GM21381 (cell line): ENCODE data around the gene CEMIP.
"Not testable (repeated sequence)": the region's sequence is repeated elsewhere in the genome, so short reads cannot be mapped to it uniquely, and the experiment has no call there.

Source experiments
- ATAC-seq: cut with Tn5 transposase; IDR thresholded peaks from one replicate; pipeline ENCODE4 v1.9.1; 2021; ENCODE audit warnings: mild to moderate bottlenecking, moderate library complexity; ENCODE audit not compliant: unreplicated experiment

Gene CEMIP

GRCh38 chr15:80758130-80758745 lies 20.9 kb upstream of the CEMIP start:
- ATAC-seq, result no peak

- no peak for ATAC-seq
Measured at GRCh38 chr15:80760960-80761359, 18.2 kb upstream of the CEMIP start.

GRCh38 chr15:80761754-80762153 lies 17.4 kb upstream of the CEMIP start:
- ATAC-seq, result no peak

- ATAC-seq, result not testable (repeated sequence)
Measured at GRCh38 chr15:80763235-80763634, 15.9 kb upstream of the CEMIP start.

DNA sequence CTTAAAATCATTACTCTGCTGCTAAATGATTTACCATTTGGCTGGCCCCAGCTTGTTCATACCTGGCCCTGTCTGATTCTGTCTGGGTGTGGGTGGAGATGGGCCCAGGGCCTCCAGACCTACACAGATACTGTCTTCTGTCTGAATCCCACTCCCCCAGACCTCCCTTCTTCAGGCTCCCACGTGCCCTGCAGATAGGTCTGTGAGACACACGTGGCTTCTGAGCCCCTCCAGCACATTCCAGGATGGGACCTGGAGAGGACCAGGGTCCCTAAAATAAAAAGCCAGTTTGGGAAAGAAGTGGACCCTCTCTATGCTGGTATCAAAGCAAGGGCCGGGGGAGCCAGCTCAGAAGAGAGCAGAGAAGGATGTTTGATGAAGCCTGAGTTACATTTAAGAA lies 14.6 kb upstream of the CEMIP start:
- ATAC-seq, result no peak

DNA sequence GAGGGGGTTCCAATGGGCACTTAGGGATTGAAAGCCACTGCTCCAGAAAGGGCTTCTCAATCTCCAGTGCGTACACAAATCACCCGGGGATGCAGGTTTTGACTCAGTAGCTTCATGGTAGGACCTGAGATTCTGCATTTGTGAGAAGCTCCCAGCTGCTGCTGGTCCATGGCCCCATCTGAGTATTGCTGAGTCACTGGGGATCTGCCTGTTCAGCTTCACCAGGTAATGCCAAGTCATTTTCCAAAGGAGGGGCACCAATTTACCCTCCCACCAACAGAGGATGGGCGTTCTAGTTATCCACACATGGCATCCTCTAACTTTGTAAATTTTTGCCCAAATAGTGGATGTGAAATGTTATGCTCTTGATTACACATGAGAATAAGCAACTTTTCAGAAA lies 12.9 kb upstream of the CEMIP start:
- no peak for ATAC-seq

DNA sequence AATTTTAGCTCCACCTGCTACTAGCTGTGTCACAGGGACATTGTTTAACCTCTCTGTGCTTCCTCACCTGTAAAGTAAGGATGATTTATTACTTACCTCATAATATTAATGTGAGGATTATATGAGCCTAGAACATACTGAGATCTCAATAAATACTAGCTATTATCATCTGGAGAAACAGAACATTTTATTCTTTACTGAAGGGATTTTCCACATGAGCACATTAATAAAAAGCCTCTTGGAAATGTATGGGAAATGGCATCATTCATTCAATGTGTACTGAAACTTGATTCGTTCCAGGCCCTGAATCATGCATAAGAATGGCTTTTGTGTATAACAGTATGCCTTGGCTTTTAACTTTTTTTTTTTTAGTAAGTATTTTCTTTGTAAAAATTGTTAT lies 11.0 kb upstream of the CEMIP start:
- ATAC-seq, result no peak

DNA sequence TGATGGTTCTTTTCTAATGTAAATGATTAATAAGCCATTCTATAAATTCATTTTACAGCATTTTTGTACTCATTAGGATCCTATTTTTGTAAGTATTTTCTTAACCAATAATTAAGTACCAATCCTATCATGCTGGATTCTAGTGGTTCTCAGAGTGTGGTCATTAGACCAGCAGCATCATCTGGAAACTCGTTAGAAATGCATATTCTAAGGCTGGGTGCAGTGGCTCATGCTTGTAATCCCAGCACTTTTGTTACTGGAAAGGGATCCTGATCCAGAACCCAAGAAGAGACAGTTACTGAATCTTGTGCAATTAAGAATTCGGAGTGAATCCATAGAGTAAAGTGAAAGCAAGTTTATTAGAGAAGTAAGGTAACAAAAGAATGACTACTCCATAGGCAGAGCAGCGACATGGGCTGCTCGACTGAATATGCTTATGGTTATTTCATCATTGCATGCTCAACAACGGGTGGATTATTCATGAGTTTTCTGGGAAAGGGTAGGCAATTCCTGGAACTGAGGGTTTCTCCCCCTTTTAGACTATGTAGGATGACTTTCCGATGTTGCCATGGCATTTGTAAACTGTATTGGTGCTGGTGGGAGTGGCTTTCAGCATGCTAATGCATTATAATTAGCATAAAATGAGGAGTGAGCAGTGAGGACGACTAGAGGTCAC lies 9.9 kb upstream of the CEMIP start:
- no peak for ATAC-seq

DNA sequence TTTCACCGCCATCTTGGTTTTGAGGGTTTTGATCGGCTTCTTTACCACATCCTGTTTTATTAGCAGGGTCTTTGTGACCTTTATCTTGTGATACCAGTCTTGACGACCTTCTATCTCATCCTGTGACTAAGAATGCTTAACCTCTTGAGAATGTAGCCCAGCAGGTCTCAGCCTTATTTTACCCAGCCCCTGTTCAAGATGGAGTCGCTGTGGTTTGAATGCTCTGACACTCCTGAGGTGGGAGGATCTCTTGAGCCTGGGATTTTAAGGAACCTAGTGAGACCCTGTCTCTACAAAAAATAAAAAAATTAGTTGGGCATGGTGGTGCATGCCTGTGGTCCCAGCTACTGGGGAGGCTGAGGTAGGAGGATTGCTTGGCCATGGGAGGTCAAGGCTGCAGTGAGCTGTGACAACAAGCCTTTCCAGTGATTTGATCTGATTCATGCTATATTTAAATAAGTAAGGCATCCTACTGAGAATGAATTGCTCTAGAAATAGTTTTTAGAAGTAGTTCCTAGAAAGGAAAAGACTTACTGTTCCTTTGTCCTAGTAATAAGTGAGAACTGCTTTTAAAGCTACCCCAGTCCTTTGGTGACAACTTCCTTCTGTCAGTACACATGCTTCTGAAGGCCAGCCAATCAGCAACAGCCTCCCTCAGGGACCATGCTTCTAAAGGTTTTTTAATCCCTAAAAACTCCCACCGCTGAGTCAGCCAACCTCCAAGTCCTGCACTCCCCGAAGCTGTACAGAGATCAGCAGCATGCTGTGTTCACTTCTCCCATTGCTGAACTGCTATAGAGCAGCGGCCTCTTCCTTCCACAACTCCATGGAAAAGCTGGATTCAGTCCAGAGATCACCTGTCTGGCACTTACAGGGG lies 9.1 kb upstream of the CEMIP start:
- no peak for ATAC-seq

DNA sequence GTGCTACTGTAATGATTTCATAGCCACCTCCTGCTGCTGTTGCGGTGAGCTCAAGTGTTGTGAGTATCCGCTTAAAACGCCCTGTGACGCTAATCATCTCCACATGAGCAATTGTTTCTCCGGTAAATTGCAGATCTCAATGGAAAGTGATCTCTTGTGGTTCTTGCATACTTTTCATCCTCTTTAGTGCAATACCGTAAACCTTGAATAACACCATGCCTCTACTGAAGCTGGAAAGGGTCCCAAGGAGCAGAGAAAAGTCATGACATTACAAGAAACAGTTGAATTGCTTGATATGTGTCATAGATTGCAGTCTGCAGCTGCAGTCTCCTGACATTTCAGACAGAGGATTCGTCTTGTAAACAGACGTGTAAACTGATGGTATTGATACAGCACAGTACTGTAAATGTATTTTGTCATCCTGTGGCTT lies 6.0 kb upstream of the CEMIP start:
- no peak for ATAC-seq

DNA sequence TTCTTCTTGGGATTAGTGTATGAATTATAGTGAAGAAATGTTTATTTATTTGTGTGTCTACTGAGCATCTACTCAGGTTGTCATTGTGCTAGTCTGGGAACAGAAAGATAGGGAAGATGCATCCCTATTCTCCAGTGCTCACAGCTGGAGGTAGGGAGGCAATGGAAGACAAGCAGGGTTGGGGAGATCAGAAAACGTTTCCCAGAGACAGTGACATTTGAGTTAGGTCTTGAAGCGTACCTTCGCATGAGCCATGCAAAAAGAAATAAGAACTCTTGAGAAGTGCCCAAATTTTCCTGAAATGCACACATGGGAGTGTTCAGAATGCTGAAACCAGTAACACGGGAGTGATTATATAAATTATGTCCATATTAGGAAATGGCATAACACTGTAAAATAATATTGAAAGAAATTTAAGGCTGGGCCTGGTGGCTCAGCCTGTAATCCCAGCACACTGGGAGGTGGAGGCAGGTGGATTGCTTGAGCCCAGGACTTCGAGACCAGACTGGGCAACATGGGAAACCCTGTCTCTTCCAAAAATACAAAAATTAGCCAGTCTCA lies 5.3 kb upstream of the CEMIP start:
- no peak for ATAC-seq

DNA sequence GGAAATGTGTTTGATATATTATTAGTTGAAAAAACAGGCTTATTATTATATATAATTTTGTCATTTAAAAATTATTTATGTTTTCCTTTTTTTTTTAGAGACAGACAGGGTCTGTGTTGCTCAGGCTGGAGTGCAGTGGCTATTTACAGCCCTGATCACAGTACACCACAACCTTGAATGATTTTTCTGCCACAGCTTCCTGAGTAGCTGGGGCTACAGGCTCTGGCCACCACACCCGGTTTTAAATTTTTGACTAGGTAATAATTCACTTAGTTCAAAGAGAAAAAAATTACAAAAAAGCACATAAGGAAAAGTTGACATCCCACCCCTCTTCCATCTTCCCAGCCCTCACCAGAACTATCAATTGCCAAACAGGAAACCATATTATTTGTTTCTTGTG lies 4.7 kb upstream of the CEMIP start:
- no peak for ATAC-seq

GRCh38 chr15:80775338-80775737 lies 3.8 kb upstream of the CEMIP start:
- ATAC-seq, result no peak

- no peak for ATAC-seq
Measured at GRCh38 chr15:80776420-80777045, 2.6 kb upstream of the CEMIP start.

DNA sequence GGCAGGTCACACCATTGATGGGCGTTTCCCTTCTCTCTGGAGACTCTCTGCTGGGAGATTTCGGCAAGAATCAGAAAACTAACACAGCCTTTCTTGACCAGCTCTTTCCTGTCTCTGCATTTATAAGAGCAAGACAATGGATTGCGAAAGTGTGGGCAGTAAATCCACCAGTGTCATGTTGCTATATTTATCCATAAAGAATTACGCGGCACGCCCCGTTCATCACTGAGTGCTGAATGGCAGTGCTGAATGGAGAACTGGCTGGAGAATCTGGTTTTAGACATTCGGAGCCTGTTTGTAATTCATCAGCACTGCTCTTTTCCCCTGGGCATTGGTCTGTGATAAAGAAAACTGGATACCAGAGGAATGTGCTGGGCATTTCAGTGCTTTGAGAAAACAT lies 2.0 kb upstream of the CEMIP start:
- ATAC-seq, result no peak

- ATAC-seq, result no peak
Measured at GRCh38 chr15:80777826-80778620, 1.1 kb upstream of the CEMIP start.

- no peak for ATAC-seq
Measured at GRCh38 chr15:80778621-80778963, 578 bp upstream of the CEMIP start.

DNA sequence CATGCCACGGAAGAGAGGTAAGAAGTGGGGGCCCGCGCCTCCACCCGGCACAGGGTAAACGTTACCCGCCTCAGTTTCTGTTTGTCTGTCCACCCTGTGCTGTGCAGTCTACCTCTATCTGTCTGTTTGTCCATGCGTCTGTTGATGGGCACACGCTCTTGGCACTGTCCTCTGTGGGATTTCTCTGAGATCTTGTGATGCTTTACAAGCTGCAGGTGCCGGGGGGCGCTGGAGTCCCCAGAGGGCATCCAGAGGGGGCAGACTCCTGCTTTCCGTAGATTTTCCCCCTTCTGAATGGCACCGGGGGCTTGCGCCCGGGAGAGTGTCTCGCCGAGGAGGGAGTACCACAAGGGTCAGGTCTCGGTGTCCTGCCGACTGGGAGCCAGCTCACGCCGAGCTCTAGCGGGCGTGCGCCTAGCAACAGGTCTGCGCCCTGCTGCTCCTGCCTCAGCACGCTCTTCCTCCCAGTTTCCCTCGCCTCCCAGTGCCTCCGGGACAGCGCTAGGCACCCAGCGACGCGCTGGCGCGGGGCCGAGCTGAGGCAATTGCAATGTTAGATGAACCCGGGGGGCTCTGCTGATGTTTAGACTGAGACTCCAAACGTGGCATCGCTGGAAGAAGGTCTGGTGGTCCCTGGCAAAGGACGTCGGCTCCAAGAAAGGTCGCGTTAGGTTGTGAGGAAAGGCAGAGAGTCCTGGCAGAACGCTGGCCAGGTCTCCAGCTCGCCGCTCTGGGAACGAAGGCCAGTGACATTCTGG lies 667 bp downstream of the CEMIP start:
- no peak for ATAC-seq

- no peak for ATAC-seq
Measured at GRCh38 chr15:80780416-80781221, 1.4 kb downstream of the CEMIP start.
